HG02884 (cell line): Measurements from ENCODE around the gene LRRTM3.

Experiments used
- ATAC-seq: cut with Tn5 transposase; IDR thresholded peaks from one replicate; pipeline ENCODE4 v1.9.1; 2021; ENCODE audit warnings: mild to moderate bottlenecking, moderate library complexity; ENCODE audit not compliant: unreplicated experiment

LRRTM3 gene

GRCh38 chr10:67015225-67015624 is 89.4 kb downstream of the LRRTM3 start:
- ATAC-seq = no peak

- no peak for ATAC-seq
Measured at GRCh38 chr10:67017218-67017617, 91.4 kb downstream of the LRRTM3 start.

- no peak for ATAC-seq
Measured at GRCh38 chr10:67022099-67022498, 96.3 kb downstream of the LRRTM3 start.

- ATAC-seq = no peak
Measured at GRCh38 chr10:67033878-67034277, 108.0 kb downstream of the LRRTM3 start.

- no peak for ATAC-seq
Measured at GRCh38 chr10:67036808-67037207, 111.0 kb downstream of the LRRTM3 start.

- ATAC-seq = no peak
Measured at GRCh38 chr10:67043041-67043440, 117.2 kb downstream of the LRRTM3 start.

- ATAC-seq = no peak
Measured at GRCh38 chr10:67045404-67045803, 119.6 kb downstream of the LRRTM3 start.

- ATAC-seq = no peak
Measured at GRCh38 chr10:67046507-67046906, 120.7 kb downstream of the LRRTM3 start.

GRCh38 chr10:67049988-67050387 is 124.2 kb downstream of the LRRTM3 start:
- no peak for ATAC-seq

- no peak for ATAC-seq
Measured at GRCh38 chr10:67050415-67050814, 124.6 kb downstream of the LRRTM3 start.

- ATAC-seq = no peak
Measured at GRCh38 chr10:67072654-67073053, 146.8 kb downstream of the LRRTM3 start.

- ATAC-seq = no peak
Measured at GRCh38 chr10:67075491-67075971, 149.7 kb downstream of the LRRTM3 start.

- no peak for ATAC-seq
Measured at GRCh38 chr10:67076144-67076543, 150.3 kb downstream of the LRRTM3 start.

- ATAC-seq = no peak
Measured at GRCh38 chr10:67077376-67077775, 151.5 kb downstream of the LRRTM3 start.

GRCh38 chr10:67079126-67079525 is 153.3 kb downstream of the LRRTM3 start:
- no peak for ATAC-seq

GRCh38 chr10:67086327-67087134 is 160.7 kb downstream of the LRRTM3 start:
- no peak for ATAC-seq

- no peak for ATAC-seq
Measured at GRCh38 chr10:67087135-67087425, 161.2 kb downstream of the LRRTM3 start.

GRCh38 chr10:67088036-67088435 is 162.2 kb downstream of the LRRTM3 start:
- no peak for ATAC-seq

- ATAC-seq = no peak
Measured at GRCh38 chr10:67095531-67095930, 169.7 kb downstream of the LRRTM3 start.

- no peak for ATAC-seq
Measured at GRCh38 chr10:67098461-67098860, 172.6 kb downstream of the LRRTM3 start.

GRCh38 chr10:67100951-67101350 is 175.1 kb downstream of the LRRTM3 start:
- no peak for ATAC-seq

GRCh38 chr10:67107670-67108069 is 181.8 kb downstream of the LRRTM3 start:
- no peak for ATAC-seq

- no peak for ATAC-seq
Measured at GRCh38 chr10:67110286-67110685, 184.4 kb downstream of the LRRTM3 start.
